Sciatic nerve (tissue), 2 donors: ENCODE measurements around the gene SOD3. TPM values are rescaled to one million over a fixed set of nuclear protein-coding genes. Genes with fewer than 3 reads are reported as not detected.

Experiments
- ATAC-seq: fragments of 200-7000 bp; cut with Tn5 transposase; one replicate; pipeline ENCODE4 v1.9.1; 2020; ENCODE audit warnings: mild to moderate bottlenecking, moderate library complexity
- DNase-seq: peaks from one replicate; pipeline ENCODE4 v3.0.0-alpha.2; 2020; ENCODE audit warnings: low spot score
- intact Hi-C: fragments of 100-400 bp; cut with DNase I; formaldehyde crosslinking; loops from one replicate; pipeline ENCODE4 v1.14.2; 2022
- total RNA-seq: library from RNA; stranded (reverse); fragmentation: NEBNext Ultra II Directional; extraction: Animal tissue kit (Norgen Biotek cat#: 25700); gene quantifications from one replicate; pipeline ENCODE4 v1.2.1, GENCODE V29; 2021
- donor health status: DM: no; HTN: no; CAD: no.
- donor health status: DM: no; HTN: no; CAD: no.

The SOD3 gene
- total RNA-seq, 1 donor from 2014 or later: 178 TPM

DNA sequence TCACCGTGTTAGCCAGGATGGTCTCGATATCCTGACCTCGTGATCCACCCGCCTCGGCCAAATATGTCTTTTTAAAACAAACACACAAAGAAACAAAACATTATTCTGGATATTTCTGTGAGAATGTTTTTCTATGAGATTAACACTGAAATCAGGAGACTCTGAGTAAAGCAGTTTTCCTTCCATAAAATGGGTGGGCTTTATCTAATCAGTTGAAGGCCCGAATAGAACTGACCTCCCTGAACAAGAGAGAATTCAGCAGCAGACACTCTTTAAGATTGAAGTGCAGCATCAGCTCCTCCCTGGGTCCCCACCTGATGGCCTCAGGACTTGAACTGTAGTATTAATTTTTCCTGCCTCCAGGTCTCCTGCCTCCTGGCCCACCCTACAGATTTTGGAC lies 22.4 kb upstream of the SOD3 start:
- DNase-seq (no peak), ATAC-seq (no peak)
- intact Hi-C loops: no loop called here

DNA sequence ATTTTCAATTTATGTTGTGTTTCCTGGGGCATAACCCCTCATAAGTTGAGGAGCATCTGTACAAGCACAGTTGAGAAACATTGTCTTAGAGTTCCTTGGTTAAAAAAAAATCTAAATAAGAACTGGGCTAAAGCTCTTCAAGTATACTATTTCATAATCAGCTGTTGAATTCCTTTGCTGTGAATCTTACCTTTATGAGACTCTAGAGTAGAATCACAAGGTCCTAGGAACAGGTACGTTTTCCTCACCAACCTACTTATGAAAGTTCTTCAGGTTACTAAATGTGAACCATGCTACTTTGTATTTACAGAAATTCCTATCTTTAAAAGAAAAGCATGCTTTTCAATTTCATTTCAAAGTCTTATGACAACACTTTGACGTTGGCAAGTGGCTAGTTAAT lies 20.9 kb upstream of the SOD3 start:
- ATAC-seq: no peak
- intact Hi-C loops: no loop called here
- no peak for DNase-seq

DNA sequence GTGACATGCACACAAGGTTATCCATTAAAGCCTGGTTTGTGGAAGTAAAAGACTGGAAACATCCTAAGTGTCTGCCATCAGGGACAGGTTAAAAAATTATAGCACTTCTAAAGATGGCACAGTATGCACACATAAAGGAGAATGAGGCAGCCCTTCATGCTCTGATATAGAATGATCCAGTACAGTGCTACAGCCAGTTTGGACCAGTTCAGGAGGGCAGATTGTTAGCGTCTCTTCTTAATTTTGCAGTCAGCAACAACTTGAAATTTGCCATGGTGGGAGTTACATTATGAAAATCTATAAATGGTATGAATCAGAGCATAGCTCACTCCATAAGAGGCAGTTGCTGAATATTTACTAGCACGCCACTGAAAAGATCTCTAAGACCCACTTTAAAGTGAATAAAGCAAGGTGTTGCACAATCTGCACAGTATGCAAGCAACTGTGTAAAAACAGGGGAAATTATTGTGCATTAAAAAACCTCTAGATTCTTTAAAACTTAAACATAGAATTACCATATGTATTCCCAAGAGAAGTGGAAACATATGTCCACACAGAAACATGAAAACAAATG lies 20.3 kb upstream of the SOD3 start:
- intact Hi-C loops: no loop called here
- DNase-seq (no peak), ATAC-seq (no peak)

DNA sequence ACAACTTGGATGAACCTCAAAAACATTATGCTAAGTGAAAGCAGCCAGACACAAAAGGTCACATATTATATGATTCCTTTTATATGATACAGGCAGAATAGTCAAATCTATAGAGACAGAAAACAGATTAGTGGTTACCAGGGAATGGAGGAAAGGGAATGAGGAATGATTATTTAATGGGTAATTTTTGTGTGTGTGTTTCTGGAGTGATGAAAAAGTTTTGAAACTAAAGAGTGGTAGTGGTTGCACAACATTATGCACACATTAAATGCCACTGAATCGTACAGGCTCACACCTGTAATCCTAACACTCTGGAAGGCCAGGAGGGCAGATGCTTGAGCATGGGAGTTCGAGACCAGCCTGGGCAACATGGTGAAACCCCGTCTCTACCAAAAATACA lies 19.6 kb upstream of the SOD3 start:
- DNase-seq: no peak
- intact Hi-C loops: no loop called here
- ATAC-seq: no peak

DNA sequence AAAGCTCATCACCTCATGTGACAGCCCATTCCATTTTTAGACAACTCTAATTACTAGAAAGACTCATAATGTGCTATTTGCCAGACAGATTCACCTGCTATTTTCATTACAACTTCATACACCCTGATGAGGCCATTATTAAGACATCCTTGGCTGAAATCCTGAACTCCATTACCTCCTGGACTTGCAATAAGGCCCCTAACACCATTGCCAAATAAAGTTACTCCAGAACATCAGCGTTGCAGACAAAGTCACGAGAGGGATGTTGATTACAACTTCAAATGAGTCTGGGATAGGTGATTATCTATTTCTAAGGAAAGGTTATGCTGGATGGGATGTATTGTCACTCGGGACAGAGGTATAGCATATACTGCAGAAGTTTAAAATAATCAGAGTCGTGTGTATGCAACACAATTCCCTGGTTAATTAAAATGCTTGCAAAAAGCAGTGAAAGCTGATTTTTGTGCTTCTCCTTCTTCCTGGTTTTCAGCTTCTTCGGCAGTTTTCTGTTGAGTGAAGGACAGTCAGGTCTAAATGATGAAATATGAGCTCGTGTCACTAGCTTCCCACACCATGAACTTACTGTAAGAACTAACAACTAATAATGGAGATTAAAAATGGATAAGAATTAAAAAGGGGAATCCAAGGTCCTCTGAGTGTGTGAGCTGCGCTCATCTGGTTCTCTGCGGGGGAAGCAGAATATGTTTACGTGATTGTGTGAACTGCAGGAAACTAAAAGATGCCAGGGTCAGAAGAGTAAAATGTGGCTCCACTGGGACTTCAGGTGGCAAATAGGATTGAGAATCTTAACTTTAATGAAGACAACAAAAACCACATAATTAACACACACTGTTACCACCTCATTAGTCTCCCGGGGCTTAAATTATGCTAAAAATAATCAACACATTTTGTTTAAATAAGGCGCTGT lies 17.6 kb upstream of the SOD3 start:
- intact Hi-C loops: no loop called here
- peak; percentile 14 for ATAC-seq
- no peak for DNase-seq

DNA sequence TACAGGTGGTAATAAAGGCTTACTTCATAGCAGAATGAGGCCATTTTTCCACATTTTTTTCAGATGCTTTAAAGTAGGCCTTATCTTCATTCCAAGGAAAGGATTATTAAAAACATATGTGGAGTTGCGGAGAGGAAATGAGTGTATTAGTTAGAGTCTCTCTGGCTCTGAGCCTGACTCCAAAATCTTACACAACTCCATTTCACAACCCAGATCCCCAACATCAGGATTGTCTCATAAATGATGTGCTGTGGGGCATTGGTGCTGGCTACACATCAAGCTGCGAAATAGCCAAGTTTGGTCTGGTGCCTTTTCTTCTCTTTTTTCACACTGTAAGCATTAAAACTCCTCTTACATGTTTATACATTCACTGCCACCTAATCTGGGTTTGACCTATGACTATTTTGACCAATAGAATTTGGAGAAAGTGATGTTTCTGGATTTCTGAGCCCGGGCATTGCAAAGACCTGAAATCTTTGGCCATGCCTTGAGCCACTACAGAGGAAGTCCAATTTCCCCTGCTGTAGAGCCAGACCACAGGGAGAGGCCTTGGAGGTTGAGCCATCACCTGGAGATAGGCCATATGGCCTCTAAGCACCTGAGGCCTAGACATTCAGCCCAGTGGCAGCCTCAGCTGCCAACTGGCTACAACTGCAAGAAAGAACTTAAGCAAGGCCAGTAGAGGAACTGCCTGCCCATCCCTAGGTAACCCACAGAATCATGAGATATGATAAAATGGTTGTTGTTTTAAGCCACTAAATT lies 16.7 kb upstream of the SOD3 start:
- intact Hi-C loops: no loop called here
- DNase-seq (peak; percentile 67), ATAC-seq (peak; percentile 95)

DNA sequence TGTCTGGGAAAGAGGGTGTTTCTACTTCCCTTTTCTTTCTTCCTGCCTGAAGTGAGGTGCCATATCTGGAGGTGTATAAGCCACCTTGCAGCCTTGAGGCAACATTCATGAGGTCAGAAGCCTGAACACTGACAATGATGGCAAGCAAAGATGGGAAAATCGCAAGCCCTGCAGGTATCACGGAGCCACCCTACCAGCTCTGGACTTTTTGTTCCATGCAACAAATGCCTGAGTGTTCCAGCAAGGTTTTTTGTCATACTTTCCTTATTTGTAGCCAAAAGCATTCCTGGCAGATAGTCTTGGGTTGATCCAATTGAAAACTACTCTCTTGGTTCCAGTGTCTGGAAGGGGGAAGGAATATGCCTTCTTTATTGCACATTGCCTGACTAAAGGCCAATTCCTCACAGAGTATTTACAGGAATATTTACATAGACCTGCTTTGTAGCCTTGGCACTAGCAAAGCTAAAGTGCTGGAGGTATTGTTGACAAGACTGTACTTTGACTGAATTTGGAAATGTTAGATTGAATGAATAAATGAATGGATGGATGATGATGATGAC lies 14.4 kb upstream of the SOD3 start:
- intact Hi-C loops: no loop called here
- DNase-seq (no peak), ATAC-seq (no peak)

DNA sequence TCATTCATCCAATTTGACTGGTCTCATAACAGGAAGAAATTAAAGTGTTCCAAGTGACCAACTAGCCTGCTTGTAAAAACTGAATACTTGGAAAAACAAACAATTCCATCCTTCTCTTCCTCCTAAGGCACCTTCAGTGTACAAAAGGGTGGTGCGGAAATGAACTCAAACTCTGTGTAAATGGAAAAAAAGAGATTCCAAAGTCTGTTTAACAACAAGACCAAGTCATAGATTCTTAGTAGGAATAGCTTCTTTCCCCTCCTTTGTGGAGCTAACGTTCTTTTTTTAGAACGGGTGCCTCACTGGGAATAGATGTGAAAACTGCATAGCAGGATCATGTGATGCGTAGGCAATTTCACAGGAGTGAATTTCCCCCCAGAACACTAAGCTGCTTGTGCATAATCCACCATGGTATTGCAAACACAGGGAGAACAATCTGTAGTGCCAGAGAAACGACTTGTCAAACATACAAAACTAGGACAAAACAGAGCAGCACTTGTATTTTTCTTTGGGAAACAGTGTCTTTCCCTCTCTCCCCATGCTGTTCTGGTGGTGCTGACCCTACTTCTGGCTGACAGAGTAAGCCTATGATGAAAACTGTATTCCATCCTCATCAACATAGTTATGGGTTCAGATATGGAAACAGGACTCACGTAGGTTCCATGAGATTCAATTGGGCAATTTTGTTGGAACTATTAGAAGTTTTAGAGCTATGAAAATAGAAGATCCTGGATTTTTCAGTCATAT lies 13.2 kb upstream of the SOD3 start:
- DNase-seq (no peak), ATAC-seq (peak; percentile 50)
- intact Hi-C loops: no loop called here

DNA sequence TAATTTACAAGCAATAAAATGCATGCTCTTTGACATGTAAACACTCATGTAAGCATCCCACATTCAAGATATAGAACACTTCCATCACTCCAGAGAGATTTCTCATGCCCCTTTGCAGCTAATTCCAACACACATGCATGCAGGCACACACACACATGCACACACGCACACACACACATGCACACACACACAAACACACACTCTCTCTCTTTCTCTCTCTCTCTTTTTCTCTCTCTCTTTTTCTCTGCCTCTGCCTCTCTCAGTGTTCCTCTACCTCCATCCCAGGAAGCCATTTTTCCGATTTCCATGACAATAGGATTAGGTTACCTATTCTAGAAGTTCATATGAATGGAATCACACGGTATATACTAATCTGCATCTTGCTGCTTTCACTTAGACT lies 11.9 kb upstream of the SOD3 start:
- ATAC-seq (no peak), DNase-seq (no peak)
- intact Hi-C loops: no loop called here

DNA sequence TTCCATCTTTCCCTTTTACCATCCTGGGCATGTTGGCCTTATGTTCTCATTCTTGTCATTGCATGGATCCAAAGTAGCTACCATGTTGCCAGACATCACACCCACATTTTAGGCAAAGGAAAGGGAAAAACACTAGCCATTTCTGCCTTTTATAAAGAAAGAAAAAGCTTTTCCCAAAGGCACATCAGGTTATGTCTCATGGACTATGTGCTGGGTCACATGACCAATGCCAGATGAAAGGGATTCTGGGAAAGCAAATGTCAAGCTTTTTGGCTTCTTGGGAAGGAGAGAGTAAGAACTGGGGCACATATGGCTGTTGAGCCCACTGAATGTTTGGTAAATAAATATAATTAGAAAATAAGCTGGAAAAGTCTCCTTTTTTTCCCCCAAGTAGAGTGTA lies 4.3 kb upstream of the SOD3 start:
- intact Hi-C loops: no loop called here
- ATAC-seq (no peak), DNase-seq (no peak)

DNA sequence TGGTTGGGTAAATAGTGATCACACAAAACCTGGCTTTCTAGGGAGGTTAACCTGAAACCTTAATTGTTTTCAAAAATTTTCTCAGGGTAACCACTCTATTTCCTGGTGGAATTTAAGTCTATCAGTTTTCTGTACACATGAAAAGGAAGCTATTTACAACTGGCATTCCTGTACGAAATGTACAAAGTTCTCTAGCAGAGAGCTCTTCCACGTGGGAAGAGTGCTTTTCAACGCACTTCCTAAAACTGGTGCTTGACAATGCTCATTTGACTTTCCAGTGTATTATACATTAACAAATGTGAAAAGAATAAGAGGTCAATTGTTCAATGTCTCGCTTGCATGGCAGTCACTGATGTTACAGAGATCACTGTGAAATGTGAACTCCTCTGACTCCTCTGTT lies 2.8 kb upstream of the SOD3 start:
- ATAC-seq: no peak
- no peak for DNase-seq
- intact Hi-C loops: no loop called here

DNA sequence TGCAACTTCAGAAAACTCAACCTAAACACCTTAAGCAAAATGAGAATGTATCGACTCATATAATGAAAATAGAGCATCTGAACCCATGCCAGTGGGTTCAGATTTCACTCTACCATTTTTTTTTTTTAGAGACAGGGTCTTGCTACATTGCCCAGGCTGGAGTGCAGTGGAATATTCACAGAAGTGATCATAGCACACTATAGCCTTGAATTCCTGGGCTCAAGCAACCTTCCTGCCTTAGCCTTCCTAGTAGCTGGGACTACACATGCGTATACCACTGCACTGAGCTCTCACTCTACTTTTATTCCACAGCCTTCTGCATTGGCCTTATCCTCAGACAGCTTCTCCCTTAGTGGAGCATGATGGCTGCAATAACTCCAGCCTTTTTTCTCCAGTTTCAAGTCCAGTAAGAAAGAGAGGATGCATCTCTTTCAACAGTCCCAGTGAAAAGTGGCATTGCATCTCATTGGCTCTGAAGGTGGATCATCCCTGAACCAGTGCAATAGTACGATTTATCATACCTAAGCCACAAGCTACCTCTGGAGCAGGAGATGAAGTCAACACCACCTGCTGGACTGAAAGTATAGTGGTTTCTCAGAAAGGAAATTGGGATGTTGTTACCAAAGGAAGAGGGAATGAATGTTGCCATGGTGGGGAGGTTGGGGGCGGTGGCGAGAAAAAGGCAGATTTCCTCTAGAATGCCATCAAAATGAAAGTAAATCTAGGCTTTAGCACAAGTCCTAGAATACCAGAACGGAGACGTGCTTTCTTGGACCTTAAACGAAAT lies 2.0 kb upstream of the SOD3 start:
- ATAC-seq (no peak), DNase-seq (no peak)
- intact Hi-C loops: no loop called here

DNA sequence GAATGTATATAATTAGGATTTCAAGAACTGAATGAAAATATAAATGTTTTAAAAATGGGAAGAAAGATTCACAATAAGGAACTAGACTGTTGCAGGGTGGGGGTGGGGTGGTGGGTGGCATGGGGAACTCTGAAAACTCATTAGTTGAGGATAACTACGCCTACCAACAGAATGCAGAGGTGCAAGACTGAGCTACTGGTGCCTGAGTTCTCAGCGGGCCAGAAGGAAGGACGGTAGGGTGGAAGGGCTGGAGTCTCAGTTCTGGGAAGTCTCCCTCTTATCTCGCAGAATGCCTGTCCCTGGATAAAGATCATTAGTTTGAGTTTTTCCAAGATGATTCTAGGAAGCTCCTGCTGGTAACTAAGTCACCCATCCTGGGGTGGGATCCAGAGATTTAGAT lies 1.3 kb upstream of the SOD3 start:
- ATAC-seq (no peak), DNase-seq (no peak)
- intact Hi-C loops: no loop called here

DNA sequence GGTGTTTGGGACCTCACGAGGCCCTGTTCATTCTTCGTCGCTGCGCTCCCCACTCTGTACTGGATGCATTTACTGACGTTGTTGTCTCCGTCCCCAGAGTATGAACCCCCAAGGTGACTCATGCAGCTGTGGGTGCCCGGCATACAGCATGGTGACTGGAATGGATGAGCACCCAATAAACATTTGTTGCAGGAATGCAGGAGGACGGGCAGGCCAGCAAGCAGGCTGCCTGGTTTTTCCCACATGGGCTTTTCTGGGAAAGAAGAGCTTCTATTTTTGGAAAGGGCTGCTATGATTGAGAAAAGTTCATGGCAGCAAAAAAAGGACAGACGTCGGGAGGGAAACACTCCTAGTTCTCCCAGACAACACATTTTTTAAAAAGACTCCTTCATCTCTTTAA lies 893 bp upstream of the SOD3 start:
- intact Hi-C loops: no loop called here

DNA sequence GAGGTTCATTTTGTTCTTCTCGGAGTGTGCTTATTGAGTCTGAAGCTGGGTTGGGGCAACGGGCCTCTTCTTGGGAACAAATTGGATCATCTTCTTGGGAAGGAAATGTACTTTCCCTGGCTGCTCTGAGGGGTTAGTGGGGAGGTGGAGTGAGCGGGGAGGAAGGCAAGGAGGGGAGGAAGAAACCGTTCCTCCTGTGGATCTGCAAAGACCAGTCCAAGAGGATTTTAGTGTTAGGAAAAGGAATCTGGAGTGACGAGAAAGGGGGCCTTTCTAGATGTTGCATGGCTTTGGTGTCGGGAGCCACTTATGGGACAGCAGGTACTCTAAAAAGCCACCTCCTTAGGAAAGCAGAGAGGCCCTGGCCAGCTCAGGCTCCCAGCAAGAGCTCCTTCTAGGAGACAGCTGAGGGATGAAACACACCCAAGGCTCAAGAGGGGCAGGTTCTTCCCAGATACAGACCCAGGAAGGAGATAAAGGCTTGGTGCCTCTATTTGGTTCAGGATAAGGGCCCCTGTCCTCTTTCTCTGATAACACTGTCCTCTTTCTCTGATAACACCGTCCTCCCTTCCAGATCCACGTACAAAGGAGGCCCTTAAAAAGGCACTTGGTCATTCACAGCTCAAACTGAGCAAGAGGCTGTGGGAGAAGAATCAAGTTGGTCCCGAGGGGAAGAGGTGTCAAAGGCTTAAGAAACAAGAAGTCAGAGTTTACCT lies 451 bp downstream of the SOD3 start:
- peak; percentile 57 for ATAC-seq
- intact Hi-C loops: no loop called here
- no peak for DNase-seq

More for the DNA sequence above, 893 bp upstream of the SOD3 start:
- ATAC-seq (peak; percentile 58), DNase-seq (peak; percentile 62)

DNA sequence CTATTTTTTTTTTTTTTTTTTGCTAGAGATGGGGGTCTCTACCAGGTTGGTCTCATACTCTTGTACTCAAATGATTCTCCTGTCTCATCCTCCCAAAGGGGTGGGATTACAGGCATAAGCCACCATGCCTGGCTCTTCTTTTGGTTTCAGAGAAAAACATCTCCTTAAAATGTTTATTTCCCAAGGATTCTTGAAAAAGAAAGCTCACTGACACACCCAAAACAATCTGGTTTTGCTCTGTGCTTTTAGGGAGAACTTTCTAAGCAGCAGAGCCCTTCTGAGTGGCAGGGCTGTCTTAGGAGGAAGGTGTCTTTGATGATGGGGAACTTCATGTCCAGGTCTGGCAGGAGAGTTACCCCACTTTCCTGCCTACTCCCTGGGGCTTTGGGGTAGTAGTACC lies 1.2 kb downstream of the SOD3 start:
- intact Hi-C loops: no loop called here
- ATAC-seq: no peak
- no peak for DNase-seq

DNA sequence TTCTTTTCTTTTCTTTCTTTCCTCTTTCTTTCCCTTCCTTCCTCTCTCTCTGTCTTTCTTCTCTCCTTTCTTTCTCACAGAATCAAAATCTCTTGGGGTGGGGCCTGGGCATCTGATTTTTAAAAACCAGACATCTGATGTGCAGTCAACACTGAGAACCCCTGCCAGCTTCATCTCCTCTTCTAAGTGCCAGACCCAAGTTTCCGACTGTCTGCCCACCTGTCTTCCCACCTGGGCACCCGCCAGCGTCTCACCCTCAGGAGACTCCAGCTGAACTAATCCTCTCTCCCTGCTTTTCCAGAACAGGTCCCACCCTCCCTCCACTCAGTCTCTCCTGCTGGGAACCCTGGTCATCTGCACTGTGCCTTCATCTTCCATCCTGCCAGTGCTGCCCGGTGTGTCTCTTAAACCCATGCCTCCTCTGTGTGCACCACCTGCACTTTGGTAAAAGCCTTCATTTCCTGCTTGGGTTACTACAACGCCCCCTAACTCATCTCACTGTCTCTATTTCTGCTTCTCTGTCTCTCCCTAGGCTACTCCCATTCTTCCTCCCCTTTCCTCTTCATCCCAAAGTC lies 2.8 kb downstream of the SOD3 start:
- DNase-seq: no peak
- no peak for ATAC-seq
- intact Hi-C loops: loop anchor here (1.0 kb wide), 1 partner anchor 40 kb away; no protein-coding TSS in a partner anchor
